ENCODE measurements around the gene MED22.
"Not testable (repeated sequence)": the region's sequence is repeated elsewhere in the genome, so short reads cannot be mapped to it uniquely, and the experiment has no call there.

MED22 gene

GRCh38 chr9:133306242-133307204, 41.4 kb downstream of the MED22 start:
- DNase-seq (ENCODE audit: low read depth, low spot score) = peak; percentile 3

GRCh38 chr9:133305731-133306130, 42.2 kb downstream of the MED22 start:
- DNase-seq (ENCODE audit: low read depth, low spot score) = no peak

DNA sequence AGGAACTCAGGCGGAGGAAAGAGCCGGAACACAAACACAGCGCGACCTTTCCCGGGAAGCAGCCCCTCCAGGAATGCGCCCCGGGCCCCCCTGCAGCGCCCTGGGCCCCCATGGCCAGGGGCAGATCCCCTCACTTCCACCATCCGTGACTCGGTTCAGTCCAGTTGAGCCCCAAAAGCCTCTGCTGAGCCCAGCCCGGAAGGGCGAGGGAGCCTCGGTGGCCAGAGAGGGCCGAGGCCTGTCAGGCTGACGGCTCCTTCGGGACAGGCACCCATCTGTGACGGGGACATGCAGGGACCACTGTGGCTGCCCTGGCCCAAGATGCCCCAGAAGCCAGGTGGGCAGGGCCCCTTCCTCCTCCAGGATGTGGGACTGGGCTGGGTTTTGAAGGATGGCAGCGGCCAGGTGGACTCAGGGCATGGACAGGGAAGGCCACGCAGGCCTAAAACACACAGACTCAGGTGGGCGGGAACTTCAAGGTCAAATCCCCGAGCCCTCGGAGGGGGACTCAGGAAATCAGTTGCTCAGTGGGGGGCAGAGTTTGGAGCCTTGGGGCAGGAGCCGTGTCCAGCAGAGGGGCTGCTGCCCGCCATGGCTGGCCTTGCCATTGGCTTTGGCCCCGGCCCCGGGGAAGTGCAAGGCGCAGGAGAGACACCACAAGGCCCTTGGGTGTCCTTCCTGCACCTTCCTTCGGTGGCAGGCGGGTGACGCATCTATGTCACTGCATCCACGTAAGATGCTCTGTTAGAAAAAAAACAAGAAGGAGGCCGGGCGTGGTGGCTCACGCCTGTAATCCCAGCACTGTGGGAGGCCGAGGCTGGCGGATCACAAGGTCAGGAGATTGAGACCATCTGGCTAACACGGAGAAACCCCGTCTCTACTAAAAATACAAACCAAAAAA, 43.2 kb downstream of the MED22 start:
- DNase-seq (ENCODE audit: low read depth, low spot score) = no peak

DNA sequence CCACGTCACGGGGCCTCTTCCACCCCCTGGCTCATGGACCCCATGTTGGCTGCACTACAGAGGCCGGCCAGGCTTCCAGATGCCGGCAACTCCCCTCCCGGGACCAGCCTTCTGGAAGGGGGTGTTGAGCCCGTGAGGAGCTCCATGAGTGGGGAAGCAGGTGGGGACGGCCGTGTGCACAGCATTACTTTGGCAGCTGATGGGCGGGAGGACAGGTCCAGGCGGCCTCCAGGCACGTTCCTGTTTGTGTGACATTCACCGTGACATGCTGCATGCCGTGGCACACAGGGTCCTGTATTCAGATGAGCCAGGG, 43.8 kb downstream of the MED22 start:
- DNase-seq (ENCODE audit: low read depth, low spot score) = no peak

GRCh38 chr9:133303266-133304157, 44.4 kb downstream of the MED22 start:
- no peak for DNase-seq (ENCODE audit: low read depth, low spot score)

DNA sequence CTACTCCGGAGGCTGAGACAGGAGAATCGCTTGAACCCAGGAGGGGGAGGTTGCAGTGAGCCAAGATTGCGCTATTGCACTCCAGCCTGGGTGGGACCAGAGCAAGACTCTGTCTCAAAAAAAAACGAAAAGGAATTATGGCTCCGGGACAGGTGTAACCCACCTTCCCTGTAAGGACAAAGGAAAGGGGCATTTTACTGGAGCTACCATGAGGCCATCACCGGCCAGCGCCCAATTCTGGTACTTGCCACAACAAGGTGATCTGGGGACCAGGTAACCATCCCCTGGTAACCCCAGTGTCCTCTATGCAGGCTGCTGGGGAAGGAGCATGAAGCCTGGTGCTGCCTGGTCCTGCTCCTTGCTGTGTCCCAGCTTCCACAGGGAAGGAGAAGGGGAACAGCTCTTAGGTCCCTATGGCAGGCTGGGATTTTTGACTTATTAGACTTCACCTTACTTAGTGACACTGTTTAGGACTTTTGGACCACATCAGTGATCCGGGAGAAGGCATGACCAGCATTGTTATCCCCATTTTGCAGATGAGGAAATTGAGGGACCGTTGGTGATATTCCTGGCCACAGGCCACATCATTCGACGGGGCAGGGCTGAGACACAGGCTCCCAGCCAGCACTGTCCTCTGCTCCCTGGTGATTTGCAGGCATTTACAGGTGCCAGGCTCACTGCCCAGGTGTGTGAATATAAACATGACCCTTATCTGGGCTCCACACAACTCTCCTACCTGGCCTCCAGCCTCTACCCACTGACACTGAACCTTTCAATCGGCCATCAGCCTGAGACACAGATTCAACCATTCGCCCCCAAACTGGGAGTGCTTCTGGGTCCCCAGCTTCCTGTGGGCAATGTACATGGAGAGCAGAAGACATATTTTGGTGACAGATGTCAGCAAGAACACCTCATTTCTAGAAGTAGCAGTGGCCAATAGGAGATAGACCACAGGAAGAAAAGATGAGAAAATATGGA, 46.4 kb downstream of the MED22 start:
- DNase-seq (ENCODE audit: low read depth, low spot score) = no peak

DNA sequence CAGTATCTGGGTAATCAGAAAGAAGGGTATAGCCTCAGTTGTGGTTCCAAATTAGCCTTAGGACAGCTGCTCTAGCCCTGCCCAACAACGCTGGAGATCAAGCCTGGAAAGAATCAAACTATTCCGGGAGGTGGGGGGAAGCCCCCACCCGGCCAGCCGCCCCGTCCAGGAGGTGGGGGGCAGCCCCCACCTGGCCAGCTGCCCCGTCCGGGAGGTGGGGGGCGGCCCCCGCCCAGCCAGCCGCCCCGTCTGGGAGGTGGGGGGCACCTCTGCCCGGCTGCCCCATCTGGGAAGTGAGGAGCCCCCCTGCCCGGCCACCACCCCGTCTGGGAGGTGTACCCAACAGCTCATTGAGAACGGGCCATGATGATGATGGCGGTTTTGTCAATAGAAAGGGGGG, 47.9 kb downstream of the MED22 start:
- not testable (repeated sequence) for DNase-seq (ENCODE audit: low read depth, low spot score)

- no peak for DNase-seq (ENCODE audit: low read depth, low spot score)
Measured at GRCh38 chr9:133294257-133294656, 53.7 kb downstream of the MED22 start.

DNA sequence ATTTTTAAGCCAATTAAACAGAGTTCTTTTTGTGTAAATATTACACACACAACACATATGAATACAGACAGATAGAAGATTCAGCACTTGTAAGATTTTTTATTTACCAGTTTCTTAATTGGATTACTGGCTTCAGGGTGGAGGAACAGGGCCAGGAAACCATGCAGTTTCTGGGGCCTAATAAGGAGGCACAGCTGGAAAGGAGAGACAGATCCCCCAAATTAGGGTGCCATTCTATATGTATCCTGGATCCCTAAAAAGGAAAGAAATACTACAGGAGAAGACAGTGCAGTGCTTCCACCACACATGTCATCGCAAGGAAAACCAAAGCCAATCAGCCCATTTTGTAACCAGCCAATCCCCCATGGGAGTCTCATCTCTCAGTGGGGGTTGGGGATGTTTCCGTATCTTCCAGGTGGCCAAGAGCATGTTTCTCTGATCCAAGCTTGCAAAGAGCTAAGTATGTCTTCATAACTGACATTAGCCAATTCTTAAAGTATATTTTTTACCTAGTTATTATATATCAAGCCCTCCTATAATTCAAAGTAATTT, 57.1 kb downstream of the MED22 start:
- no peak for DNase-seq (ENCODE audit: low read depth, low spot score)

Measured in brain pericyte (primary cell).